CD14-positive monocyte (primary cell): ENCODE measurements around the gene IGSF9. TPM values are rescaled to one million over a fixed set of nuclear protein-coding genes. Genes with fewer than 3 reads are reported as not detected.

Source experiments
- DNase-seq, 3 donors: peaks; one replicate each; pipeline ENCODE4 v3.0.0-alpha.2; 2011 to 2022
- H2AFZ ChIP-seq: 2 replicates; pipeline ENCODE4 v1.6.0; 2012; ENCODE audit warnings: mild to moderate bottlenecking, low read depth, low read length, inconsistent platforms; ENCODE audit not compliant: insufficient read depth, poor library complexity, severe bottlenecking
- H3K27ac ChIP-seq, 2 donors: 1 replicate in 1 of 2; 2 replicates in 1 of 2; pipeline ENCODE4 v1.5.1; 2012 to 2013; ENCODE audit warnings: low read length in 2 of 2, control low read depth in 1 of 2, inconsistent platforms in 1 of 2, low read depth in 1 of 2, mild to moderate bottlenecking in 1 of 2
- H3K27me3 ChIP-seq, 2 donors: one replicate each; pipeline versions ENCODE4 v1.6.0 to v1.6.1; 2011 to 2013; ENCODE audit warnings: low read length in 2 of 2; ENCODE audit not compliant: control insufficient read depth in 2 of 2, insufficient read depth in 2 of 2
- H3K36me3 ChIP-seq, 2 donors: replicated peaks in 1 of 2; 1 replicate in 1 of 2; 2 replicates in 1 of 2; pipeline versions ENCODE4 v1.5.1 to v1.6.1; 2012 to 2013; ENCODE audit warnings: low read length in 2 of 2, control low read depth in 1 of 2, inconsistent platforms in 1 of 2, mild to moderate bottlenecking in 1 of 2; ENCODE audit not compliant: insufficient read depth in 2 of 2, control insufficient read depth in 1 of 2
- H3K4me1 ChIP-seq, 2 donors: 1 replicate in 1 of 2; 2 replicates in 1 of 2; pipeline versions ENCODE4 v1.5.1 to v1.6.1; 2012 to 2013; ENCODE audit warnings: low read length in 2 of 2, control low read depth in 1 of 2, inconsistent platforms in 1 of 2, mild to moderate bottlenecking in 1 of 2, moderate library complexity in 1 of 2; ENCODE audit not compliant: insufficient read depth in 2 of 2, control insufficient read depth in 1 of 2
- H3K4me2 ChIP-seq: replicated peaks from 2 replicates; pipeline ENCODE3; 2012; ENCODE audit warnings: low read length, moderate library complexity, mild to moderate bottlenecking; ENCODE audit not compliant: poor library complexity, severe bottlenecking; ENCODE audit errors: extremely low read depth
- H3K4me3 ChIP-seq, 3 experiments: fragments of 200-600 bp in 1 of 3; sonication (generic) in 1 of 3; replicated peaks in 1 of 3; 1 replicate in 2 of 3; 2 replicates in 1 of 3; pipeline ENCODE4 v1.5.1; 2011 to 2013; ENCODE audit warnings: low read length in 3 of 3, mild to moderate bottlenecking in 3 of 3, control low read depth in 2 of 3, low read depth in 2 of 3, inconsistent platforms in 1 of 3, moderate library complexity in 1 of 3
- H3K79me2 ChIP-seq: 2 replicates; pipeline ENCODE4 v1.6.0; 2012; ENCODE audit warnings: mild to moderate bottlenecking, control low read depth, inconsistent platforms, low read length, moderate library complexity; ENCODE audit not compliant: insufficient read depth
- H3K9ac ChIP-seq: 2 replicates; pipeline ENCODE4 v1.6.0; 2017; ENCODE audit warnings: low read length, mild to moderate bottlenecking; ENCODE audit not compliant: insufficient read depth, poor library complexity, severe bottlenecking
- H3K9me3 ChIP-seq, 2 donors: replicated peaks in 1 of 2; 1 replicate in 1 of 2; 2 replicates in 1 of 2; pipeline versions ENCODE4 v1.5.1 to v1.6.1; 2012 to 2013; ENCODE audit warnings: low read length in 2 of 2, control low read depth in 1 of 2; ENCODE audit not compliant: control insufficient read depth in 1 of 2, insufficient read depth in 1 of 2
- H4K20me1 ChIP-seq: 2 replicates; pipeline ENCODE4 v1.6.0; 2012; ENCODE audit warnings: mild to moderate bottlenecking, low read length, control low read depth, moderate library complexity; ENCODE audit not compliant: insufficient read depth
- H3K27ac Mint-ChIP-seq, 7 donors: one replicate each; pipeline ENCODE4 v1.8.0; 2020; ENCODE audit warnings: mild to moderate bottlenecking in 7 of 7, mixed read lengths in 7 of 7, moderate library complexity in 6 of 7, inconsistent platforms in 2 of 7
- H3K27me3 Mint-ChIP-seq, 3 donors: one replicate each; pipeline ENCODE4 v1.8.0; 2021 to 2022; ENCODE audit warnings: low read depth in 3 of 3, mild to moderate bottlenecking in 3 of 3, mixed read lengths in 3 of 3, moderate library complexity in 3 of 3, inconsistent platforms in 1 of 3
- H3K36me3 Mint-ChIP-seq, 2 donors: one replicate each; pipeline ENCODE4 v1.8.0; 2020; ENCODE audit warnings: mixed read lengths in 2 of 2, inconsistent platforms in 1 of 2, mild to moderate bottlenecking in 1 of 2
- H3K4me1 Mint-ChIP-seq: one replicate; pipeline ENCODE4 v1.8.0; 2020; ENCODE audit warnings: mild to moderate bottlenecking, mixed read lengths
- H3K4me3 Mint-ChIP-seq, 2 donors: one replicate each; pipeline ENCODE4 v1.8.0; 2020; ENCODE audit warnings: mild to moderate bottlenecking in 2 of 2, mixed read lengths in 2 of 2, moderate library complexity in 1 of 2
- H3K9me3 Mint-ChIP-seq, 7 donors: one replicate each; pipeline ENCODE4 v1.8.0; 2020 to 2022; ENCODE audit warnings: mixed read lengths in 7 of 7, mild to moderate bottlenecking in 6 of 7, moderate library complexity in 6 of 7, inconsistent platforms in 2 of 7
- WGBS: methylation state at CpG from one replicate; pipeline ENCODE4 v1.1.5; 2013; ENCODE audit warnings: missing lambda C conversion rate; ENCODE audit not compliant: insufficient coverage; 5-methylcytosine and 5-hydroxymethylcytosine counted together
- intact Hi-C, 2 donors: fragments of 100-400 bp; cut with micrococcal nuclease; formaldehyde crosslinking; loops; one replicate each; pipeline versions ENCODE4 v1.15.0 to v1.15.1; 2023
- polyA plus RNA-seq, 3 donors: library from polyadenylated mRNA; depleted of rRNA in 1 of 3; unstranded in 2 of 3; stranded (reverse) in 1 of 3; fragments of 300-500 nt in 2 of 3; fragments of >200 nt in 1 of 3; fragmentation: Illumina TruSeq in 2 of 3; gene quantifications; 1 replicate in 2 of 3; 2 replicates in 1 of 3; pipeline ENCODE4 v1.2.3, GENCODE V29; 2012 to 2021
- TF ChIP-seq, protein P1 (sequence below): fragments of 200-600 bp; IDR thresholded peaks from one replicate; pipeline ENCODE4 v1.8.0; 2022; ENCODE audit warnings: antibody characterized with exemption, mild to moderate bottlenecking

IGSF9 gene
- polyA plus RNA-seq, 3 donors = 0.04 TPM; not detected in 2

DNA sequence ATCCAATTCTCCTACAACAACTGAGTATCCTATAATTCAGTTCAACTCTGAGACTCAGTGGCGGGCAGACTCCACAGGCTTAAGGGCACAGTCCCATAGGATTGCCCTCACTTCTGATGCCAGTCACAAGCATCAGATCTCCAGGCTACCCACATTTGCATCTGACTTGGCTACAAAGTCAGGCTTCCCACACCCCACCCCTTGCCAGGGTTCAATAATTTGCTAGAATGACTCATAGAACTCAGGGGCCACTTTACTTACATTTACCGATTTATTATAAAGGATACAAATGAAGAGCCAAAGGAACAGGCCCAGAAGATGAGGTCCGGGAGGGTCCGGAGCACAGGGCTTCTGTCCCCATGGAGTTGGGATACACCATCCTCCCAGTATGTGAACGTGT lies 44.6 kb upstream of the IGSF9 start:
- H3K9ac ChIP-seq = no peak overlapping the region
- H3K27ac ChIP-seq = no peak overlapping the region
- H3K4me1 Mint-ChIP-seq = peaks cover 15% of the 10 kb centered on the region
- TF ChIP-seq, protein P1, sequence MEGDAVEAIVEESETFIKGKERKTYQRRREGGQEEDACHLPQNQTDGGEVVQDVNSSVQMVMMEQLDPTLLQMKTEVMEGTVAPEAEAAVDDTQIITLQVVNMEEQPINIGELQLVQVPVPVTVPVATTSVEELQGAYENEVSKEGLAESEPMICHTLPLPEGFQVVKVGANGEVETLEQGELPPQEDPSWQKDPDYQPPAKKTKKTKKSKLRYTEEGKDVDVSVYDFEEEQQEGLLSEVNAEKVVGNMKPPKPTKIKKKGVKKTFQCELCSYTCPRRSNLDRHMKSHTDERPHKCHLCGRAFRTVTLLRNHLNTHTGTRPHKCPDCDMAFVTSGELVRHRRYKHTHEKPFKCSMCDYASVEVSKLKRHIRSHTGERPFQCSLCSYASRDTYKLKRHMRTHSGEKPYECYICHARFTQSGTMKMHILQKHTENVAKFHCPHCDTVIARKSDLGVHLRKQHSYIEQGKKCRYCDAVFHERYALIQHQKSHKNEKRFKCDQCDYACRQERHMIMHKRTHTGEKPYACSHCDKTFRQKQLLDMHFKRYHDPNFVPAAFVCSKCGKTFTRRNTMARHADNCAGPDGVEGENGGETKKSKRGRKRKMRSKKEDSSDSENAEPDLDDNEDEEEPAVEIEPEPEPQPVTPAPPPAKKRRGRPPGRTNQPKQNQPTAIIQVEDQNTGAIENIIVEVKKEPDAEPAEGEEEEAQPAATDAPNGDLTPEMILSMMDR = no peak
- peaks cover 9 to 14% of the 10 kb centered on the region in 2 donors for H3K4me1 ChIP-seq
- H3K9me3 Mint-ChIP-seq = peaks cover 0 to 1% (median 0%) of the 10 kb centered on the region in 7 donors
- H3K79me2 ChIP-seq = no peaks in the 10 kb centered on the region
- no peaks in the 10 kb centered on the region for H3K27me3 ChIP-seq
- H3K4me3 Mint-ChIP-seq = no peak overlapping the region
- no peak overlapping the region for H3K27ac Mint-ChIP-seq
- no peaks in the 10 kb centered on the region for H3K36me3 Mint-ChIP-seq
- no peak overlapping the region for H3K4me2 ChIP-seq
- peaks cover 0 to 4% (median 0%) of the 10 kb centered on the region in 3 donors for H3K27me3 Mint-ChIP-seq
- H3K36me3 ChIP-seq = no peaks in the 10 kb centered on the region
- no peaks in the 10 kb centered on the region for H3K9me3 ChIP-seq
- no peaks in the 10 kb centered on the region for H4K20me1 ChIP-seq
- H2AFZ ChIP-seq = no peak overlapping the region
- DNase-seq = no peak
- no peak overlapping the region for H3K4me3 ChIP-seq
- intact Hi-C loops = no loop called here
- WGBS = 100% methylated on average over 1 of the region's 5 CpGs

DNA sequence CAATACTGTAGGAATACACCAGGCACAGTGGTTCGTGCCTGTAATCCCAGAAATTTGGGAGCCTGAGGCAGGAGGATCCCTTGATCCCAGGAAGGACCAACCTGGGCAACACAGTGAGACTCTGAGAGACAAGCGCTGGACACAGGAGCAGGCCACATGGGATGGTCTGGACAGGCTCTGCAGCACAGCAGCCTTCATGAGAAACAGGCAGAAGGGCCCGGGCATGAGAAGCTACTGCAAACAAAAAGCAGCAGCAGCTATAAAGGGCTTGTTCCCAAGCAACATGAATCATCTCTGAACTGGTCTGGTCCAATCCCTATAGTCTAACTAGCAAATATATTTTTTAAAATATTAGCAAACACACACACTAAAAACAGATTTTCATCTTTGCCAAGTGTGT lies 44.2 kb upstream of the IGSF9 start:
- peaks cover 15% of the 10 kb centered on the region for H3K4me1 Mint-ChIP-seq
- 96% methylated on average over 3 of the region's 3 CpGs for whole genome bisulfite sequencing
- H3K4me3 Mint-ChIP-seq = no peak overlapping the region
- Histone ChIP-seq H3K4me2 (no peak overlapping the region), H3K4me3 (no peak overlapping the region), H3K4me1 (peaks cover 9 to 14% of the 10 kb centered on the region in 2 donors), H3K9ac (no peak overlapping the region), H2AFZ (no peak overlapping the region), H3K36me3 (no peaks in the 10 kb centered on the region), H3K79me2 (no peaks in the 10 kb centered on the region), H4K20me1 (no peaks in the 10 kb centered on the region), H3K9me3 (no peaks in the 10 kb centered on the region), H3K27me3 (no peaks in the 10 kb centered on the region), H3K27ac (no peak overlapping the region)
- intact Hi-C loops = no loop called here
- no peak overlapping the region for H3K27ac Mint-ChIP-seq
- DNase-seq = no peak
- peaks cover 0 to 7% (median 0%) of the 10 kb centered on the region in 3 donors for H3K27me3 Mint-ChIP-seq
- H3K36me3 Mint-ChIP-seq = no peaks in the 10 kb centered on the region
- TF ChIP-seq, protein P1 = no peak
- H3K9me3 Mint-ChIP-seq = peaks cover 0 to 1% (median 0%) of the 10 kb centered on the region in 7 donors
